ENCODE measurements around the gene ARSH.

DNA sequence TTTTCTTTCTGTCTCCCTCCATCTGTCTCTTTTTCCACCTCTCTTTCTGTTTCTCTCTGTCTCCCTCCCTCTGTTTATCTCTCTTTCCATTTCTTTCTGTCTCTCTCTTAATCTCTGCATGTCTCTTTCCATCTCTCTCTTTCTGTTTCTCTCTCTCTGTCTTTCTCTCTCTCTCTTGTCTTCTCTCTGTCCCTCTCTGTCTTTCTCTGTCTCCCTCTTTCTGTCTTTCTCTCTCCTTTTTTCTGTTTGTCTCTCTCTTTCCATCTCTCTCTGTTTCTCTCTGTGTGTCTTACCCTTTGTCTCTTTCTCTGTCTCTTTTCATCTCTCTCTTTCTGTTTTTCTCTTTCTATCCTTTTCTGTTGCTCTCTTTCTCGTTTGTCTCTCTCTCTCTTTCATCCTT, 69.6 kb downstream of the ARSH start:
- no peak for TF ChIP-seq EZH2phosphoT487 (IDR thresholded peaks at IDR 0.05; ENCODE audit: low read depth)
- TF ChIP-seq, protein P1, sequence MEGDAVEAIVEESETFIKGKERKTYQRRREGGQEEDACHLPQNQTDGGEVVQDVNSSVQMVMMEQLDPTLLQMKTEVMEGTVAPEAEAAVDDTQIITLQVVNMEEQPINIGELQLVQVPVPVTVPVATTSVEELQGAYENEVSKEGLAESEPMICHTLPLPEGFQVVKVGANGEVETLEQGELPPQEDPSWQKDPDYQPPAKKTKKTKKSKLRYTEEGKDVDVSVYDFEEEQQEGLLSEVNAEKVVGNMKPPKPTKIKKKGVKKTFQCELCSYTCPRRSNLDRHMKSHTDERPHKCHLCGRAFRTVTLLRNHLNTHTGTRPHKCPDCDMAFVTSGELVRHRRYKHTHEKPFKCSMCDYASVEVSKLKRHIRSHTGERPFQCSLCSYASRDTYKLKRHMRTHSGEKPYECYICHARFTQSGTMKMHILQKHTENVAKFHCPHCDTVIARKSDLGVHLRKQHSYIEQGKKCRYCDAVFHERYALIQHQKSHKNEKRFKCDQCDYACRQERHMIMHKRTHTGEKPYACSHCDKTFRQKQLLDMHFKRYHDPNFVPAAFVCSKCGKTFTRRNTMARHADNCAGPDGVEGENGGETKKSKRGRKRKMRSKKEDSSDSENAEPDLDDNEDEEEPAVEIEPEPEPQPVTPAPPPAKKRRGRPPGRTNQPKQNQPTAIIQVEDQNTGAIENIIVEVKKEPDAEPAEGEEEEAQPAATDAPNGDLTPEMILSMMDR (IDR thresholded peaks at IDR 0.05; ENCODE audit: low read depth, low read length): no peak
